HepG2 (cell line): Measurements from ENCODE around the gene METTL1. TPM values are rescaled to one million over a fixed set of nuclear protein-coding genes. Genes with fewer than 3 reads are reported as not detected.

Experiments
- AGO2 ChIP-seq: fragments of 200-400 bp; formaldehyde crosslinking; optimal IDR thresholded peaks from 2 replicates; pipeline ENCODE3; 2017; ENCODE audit warnings: mild to moderate bottlenecking, low read depth, low read length, moderate library complexity
- ASH2L ChIP-seq: fragments of 300-600, 200-600 bp; sonication (generic); IDR thresholded peaks from 2 replicates; pipeline ENCODE4 v1.7.0; 2017; ENCODE audit warnings: low read depth, mild to moderate bottlenecking, moderate library complexity, mixed read lengths, low read length; ENCODE audit not compliant: insufficient read length
- DPF2 ChIP-seq: sonication (generic); formaldehyde crosslinking; IDR thresholded peaks from 2 replicates; pipeline ENCODE4 v1.4.0; 2020; ENCODE audit warnings: mild to moderate bottlenecking, low read depth, missing genetic modification reagents, borderline replicate concordance
- DR1 ChIP-seq: sonication (generic); formaldehyde crosslinking; IDR thresholded peaks from 2 replicates; pipeline ENCODE4 v1.8.0; 2021; ENCODE audit warnings: mild to moderate bottlenecking, missing genetic modification reagents, inconsistent platforms
- ETV5 ChIP-seq: IDR thresholded peaks from 2 replicates; pipeline ENCODE4 v1.6.1; 2018; ENCODE audit warnings: missing biosample characterization, missing genetic modification reagents, inconsistent platforms, borderline replicate concordance
- GABPA ChIP-seq, 2 experiments: IDR thresholded peaks; 2 replicates each; pipeline ENCODE4 v1.6.1; 2011 to 2016; ENCODE audit warnings: low read depth in 2 of 2, low read length in 1 of 2, missing biosample characterization in 1 of 2, missing genetic modification characterization in 1 of 2
- GFI1 ChIP-seq: sonication (generic); formaldehyde crosslinking; IDR thresholded peaks from 2 replicates; pipeline ENCODE4 v1.5.0; 2020; ENCODE audit warnings: missing genetic modification reagents, mild to moderate bottlenecking, borderline replicate concordance
- IKZF4 ChIP-seq: sonication (generic); formaldehyde crosslinking; IDR thresholded peaks from 2 replicates; pipeline ENCODE4 v1.5.1; 2020; ENCODE audit warnings: borderline replicate concordance, mild to moderate bottlenecking, low read depth, missing genetic modification reagents; ENCODE audit errors: not compliant biosample characterization
- IRF2 ChIP-seq: IDR thresholded peaks from 2 replicates; pipeline ENCODE4 v1.6.1; 2018; ENCODE audit warnings: missing genetic modification reagents, missing compliant biosample characterization
- NFKB2 ChIP-seq: sonication (generic); formaldehyde crosslinking; IDR thresholded peaks from 2 replicates; pipeline ENCODE4 v1.4.0; 2020; ENCODE audit warnings: missing genetic modification reagents, borderline replicate concordance
- NR2F2 ChIP-seq: IDR thresholded peaks from 2 replicates; pipeline ENCODE4 v1.6.1; 2012; ENCODE audit warnings: low read depth, inconsistent platforms, borderline replicate concordance
- TOE1 ChIP-seq: sonication (generic); formaldehyde crosslinking; IDR thresholded peaks from 2 replicates; pipeline ENCODE4 v1.4.0; 2020; ENCODE audit warnings: mild to moderate bottlenecking, missing genetic modification reagents
- ZBTB7A ChIP-seq: sonication (generic); formaldehyde crosslinking; IDR thresholded peaks from 2 replicates; pipeline ENCODE4 v1.8.0; 2022; ENCODE audit warnings: mild to moderate bottlenecking, missing genetic modification reagents
- ZFP90 ChIP-seq: sonication (generic); formaldehyde crosslinking; IDR thresholded peaks from 2 replicates; pipeline ENCODE4 v1.8.0; 2022; ENCODE audit warnings: missing genetic modification reagents, mild to moderate bottlenecking, inconsistent platforms, borderline replicate concordance
- ZNF441 ChIP-seq: sonication (generic); formaldehyde crosslinking; IDR thresholded peaks from 2 replicates; pipeline ENCODE4 v1.7.0; 2021; ENCODE audit warnings: missing genetic modification reagents, borderline replicate concordance
- ZNF644 ChIP-seq: IDR thresholded peaks from 2 replicates; pipeline ENCODE4 v1.6.1; 2016; ENCODE audit warnings: low read depth
- ZNF747 ChIP-seq: sonication (generic); formaldehyde crosslinking; IDR thresholded peaks from 2 replicates; pipeline ENCODE4 v1.8.1; 2023; ENCODE audit warnings: missing genetic modification reagents, mild to moderate bottlenecking, borderline replicate concordance
- ZSCAN29 ChIP-seq: sonication (generic); formaldehyde crosslinking; conservative IDR thresholded peaks from 2 replicates; pipeline ENCODE4 v1.4.0; 2020; ENCODE audit warnings: mild to moderate bottlenecking, missing genetic modification reagents
- ZSCAN30 ChIP-seq: sonication (generic); formaldehyde crosslinking; IDR thresholded peaks from 2 replicates; pipeline ENCODE4 v1.5.0; 2020; ENCODE audit warnings: mild to moderate bottlenecking, missing genetic modification reagents
- polyA plus RNA-seq, 8 experiments: library from polyadenylated mRNA; depleted of rRNA in 3 of 8; stranded (reverse) in 7 of 8; unstranded in 1 of 8; fragments of >200 nt; fragmentation: Illumina TruSeq in 4 of 8; extraction: Trizol in 4 of 8; gene quantifications; 2 replicates each; pipeline versions ENCODE4 v1.2.1 to v1.2.3, GENCODE V29; 2011 to 2016; ENCODE audit warnings: low read depth in 4 of 8, missing spikeins in 1 of 8, mixed read lengths in 1 of 8; ENCODE audit not compliant: insufficient read depth in 1 of 8
- total RNA-seq, 5 experiments: library from RNA; depleted of rRNA; stranded (reverse); fragments of >200 nt; fragmentation: Illumina TruSeq; extraction: Trizol; gene quantifications; 2 replicates each; pipeline ENCODE4 v1.2.3, GENCODE V29; 2016; ENCODE audit warnings: low read depth in 1 of 5
- TF ChIP-seq, protein P1 (sequence below): sonication (generic); formaldehyde crosslinking; IDR thresholded peaks from 2 replicates; pipeline ENCODE4 v1.5.0; 2020; ENCODE audit warnings: mild to moderate bottlenecking, low read depth, missing genetic modification reagents, borderline replicate concordance
- TF ChIP-seq, protein P2 (sequence below): sonication (generic); formaldehyde crosslinking; IDR thresholded peaks from 2 replicates; pipeline ENCODE4 v1.8.0; 2022; ENCODE audit warnings: missing genetic modification reagents, low read depth, mild to moderate bottlenecking, borderline replicate concordance
- TF ChIP-seq, protein P3 (sequence below): sonication (generic); formaldehyde crosslinking; IDR thresholded peaks from 2 replicates; pipeline ENCODE4 v1.8.0; 2022; ENCODE audit warnings: mild to moderate bottlenecking, missing genetic modification reagents
- TF ChIP-seq, protein P4 (sequence below): sonication (generic); formaldehyde crosslinking; IDR thresholded peaks from 2 replicates; pipeline ENCODE4 v1.4.0; 2020; ENCODE audit warnings: low read depth, missing genetic modification reagents

The METTL1 gene
- total and polyA plus RNA-seq, 2 of the 13 experiments (the other 11 are each of a cell fraction or from before 2014, with no cell fraction given), result 34.7 to 36.9 TPM

DNA sequence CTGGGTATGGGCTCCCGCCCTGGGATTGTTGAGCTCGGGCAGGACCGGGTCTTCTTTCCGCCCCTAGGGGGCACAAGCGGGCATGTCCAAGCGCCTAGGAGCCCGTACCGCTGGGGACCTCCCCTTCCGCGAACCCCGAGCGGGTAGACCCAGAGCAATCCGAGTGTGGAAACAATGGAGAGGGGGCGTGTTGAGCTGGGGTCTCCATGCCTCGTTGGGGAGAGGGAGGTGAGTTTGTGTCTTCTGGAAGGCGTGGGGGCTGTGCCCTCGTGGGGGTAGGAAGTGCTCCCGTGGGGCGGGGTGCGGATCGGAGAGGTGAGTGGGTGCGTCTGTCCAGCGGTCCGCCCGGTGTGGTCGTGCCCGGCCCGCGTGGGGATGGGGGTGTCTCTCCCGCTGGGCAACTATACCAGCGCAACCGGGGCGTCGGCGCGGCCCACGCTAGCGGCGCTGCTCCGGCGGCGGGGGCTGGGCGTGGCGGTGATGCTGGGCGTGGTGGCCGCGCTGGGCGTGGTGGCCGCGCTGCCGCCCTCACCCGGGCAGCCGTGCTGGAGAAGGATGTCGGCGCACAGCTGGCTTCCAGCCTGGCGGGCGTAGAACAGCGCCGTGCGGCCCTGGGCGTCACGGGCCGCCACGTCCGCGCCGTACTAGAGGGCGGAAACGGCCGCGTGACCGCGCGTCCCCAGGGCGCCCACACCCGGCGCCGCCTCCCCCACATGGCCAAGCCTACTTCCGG, 45.6 kb downstream of the METTL1 start (continued):
- TF ChIP-seq ASH2L, result peak; percentile 62
- peak; percentile 33 for TF ChIP-seq AGO2
- TF ChIP-seq DPF2, result no peak
- peak; percentile 65; the same call in 1 of the 2 replicates for TF ChIP-seq ZBTB7A (CRISPR knock-in tag)
- TF ChIP-seq TOE1 (CRISPR knock-in tag), result no peak
- no peak for TF ChIP-seq ZNF441 (CRISPR knock-in tag)
- TF ChIP-seq, protein P1, sequence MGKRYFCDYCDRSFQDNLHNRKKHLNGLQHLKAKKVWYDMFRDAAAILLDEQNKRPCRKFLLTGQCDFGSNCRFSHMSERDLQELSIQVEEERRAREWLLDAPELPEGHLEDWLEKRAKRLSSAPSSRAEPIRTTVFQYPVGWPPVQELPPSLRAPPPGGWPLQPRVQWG (CRISPR knock-in tag), result no peak
- TF ChIP-seq DR1, result no peak; the same call in 1 of the 2 replicates
- TF ChIP-seq, protein P2, sequence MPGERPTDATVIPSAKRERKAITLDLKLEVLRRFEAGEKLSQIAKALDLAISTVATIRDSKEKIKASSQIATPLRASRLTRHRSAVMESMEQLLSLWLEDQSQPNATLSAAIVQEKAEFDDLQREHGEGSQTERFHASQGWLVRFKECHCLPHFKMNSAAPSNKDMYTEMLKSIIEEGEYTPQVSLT (CRISPR knock-in tag), result no peak
- 0 out of 2 replicates have a peak, but pooled peaks have one; percentile 9 for TF ChIP-seq ETV5
- no peak for TF ChIP-seq NR2F2
- TF ChIP-seq GABPA (IDR thresholded peaks at IDR 0.05; ENCODE audit: low read depth, low read length), result no peak
- TF ChIP-seq GABPA (CRISPR knock-in tag; IDR thresholded peaks at IDR 0.05; ENCODE audit: low read depth), result peak; percentile 27
- no peak for TF ChIP-seq ZNF747
- peak; percentile 58; the same call in 1 of the 2 replicates for TF ChIP-seq NFKB2 (CRISPR knock-in tag)
- TF ChIP-seq ZSCAN30 (CRISPR knock-in tag), result no peak
- no peak for TF ChIP-seq ZNF644 (CRISPR knock-in tag)
- TF ChIP-seq IRF2 (CRISPR knock-in tag), result peak; percentile 41; the same call in 1 of the 2 replicates
- TF ChIP-seq, protein P3, sequence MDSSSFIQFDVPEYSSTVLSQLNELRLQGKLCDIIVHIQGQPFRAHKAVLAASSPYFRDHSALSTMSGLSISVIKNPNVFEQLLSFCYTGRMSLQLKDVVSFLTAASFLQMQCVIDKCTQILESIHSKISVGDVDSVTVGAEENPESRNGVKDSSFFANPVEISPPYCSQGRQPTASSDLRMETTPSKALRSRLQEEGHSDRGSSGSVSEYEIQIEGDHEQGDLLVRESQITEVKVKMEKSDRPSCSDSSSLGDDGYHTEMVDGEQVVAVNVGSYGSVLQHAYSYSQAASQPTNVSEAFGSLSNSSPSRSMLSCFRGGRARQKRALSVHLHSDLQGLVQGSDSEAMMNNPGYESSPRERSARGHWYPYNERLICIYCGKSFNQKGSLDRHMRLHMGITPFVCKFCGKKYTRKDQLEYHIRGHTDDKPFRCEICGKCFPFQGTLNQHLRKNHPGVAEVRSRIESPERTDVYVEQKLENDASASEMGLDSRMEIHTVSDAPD (CRISPR knock-in tag), result no peak
- no peak for TF ChIP-seq IKZF4 (CRISPR knock-in tag)
- no peak for TF ChIP-seq ZSCAN29 (CRISPR knock-in tag)
- no peak for TF ChIP-seq GFI1 (CRISPR knock-in tag)
- TF ChIP-seq ZFP90 (CRISPR knock-in tag), result peak; percentile 38; the same call in 1 of the 2 replicates
- TF ChIP-seq, protein P4, sequence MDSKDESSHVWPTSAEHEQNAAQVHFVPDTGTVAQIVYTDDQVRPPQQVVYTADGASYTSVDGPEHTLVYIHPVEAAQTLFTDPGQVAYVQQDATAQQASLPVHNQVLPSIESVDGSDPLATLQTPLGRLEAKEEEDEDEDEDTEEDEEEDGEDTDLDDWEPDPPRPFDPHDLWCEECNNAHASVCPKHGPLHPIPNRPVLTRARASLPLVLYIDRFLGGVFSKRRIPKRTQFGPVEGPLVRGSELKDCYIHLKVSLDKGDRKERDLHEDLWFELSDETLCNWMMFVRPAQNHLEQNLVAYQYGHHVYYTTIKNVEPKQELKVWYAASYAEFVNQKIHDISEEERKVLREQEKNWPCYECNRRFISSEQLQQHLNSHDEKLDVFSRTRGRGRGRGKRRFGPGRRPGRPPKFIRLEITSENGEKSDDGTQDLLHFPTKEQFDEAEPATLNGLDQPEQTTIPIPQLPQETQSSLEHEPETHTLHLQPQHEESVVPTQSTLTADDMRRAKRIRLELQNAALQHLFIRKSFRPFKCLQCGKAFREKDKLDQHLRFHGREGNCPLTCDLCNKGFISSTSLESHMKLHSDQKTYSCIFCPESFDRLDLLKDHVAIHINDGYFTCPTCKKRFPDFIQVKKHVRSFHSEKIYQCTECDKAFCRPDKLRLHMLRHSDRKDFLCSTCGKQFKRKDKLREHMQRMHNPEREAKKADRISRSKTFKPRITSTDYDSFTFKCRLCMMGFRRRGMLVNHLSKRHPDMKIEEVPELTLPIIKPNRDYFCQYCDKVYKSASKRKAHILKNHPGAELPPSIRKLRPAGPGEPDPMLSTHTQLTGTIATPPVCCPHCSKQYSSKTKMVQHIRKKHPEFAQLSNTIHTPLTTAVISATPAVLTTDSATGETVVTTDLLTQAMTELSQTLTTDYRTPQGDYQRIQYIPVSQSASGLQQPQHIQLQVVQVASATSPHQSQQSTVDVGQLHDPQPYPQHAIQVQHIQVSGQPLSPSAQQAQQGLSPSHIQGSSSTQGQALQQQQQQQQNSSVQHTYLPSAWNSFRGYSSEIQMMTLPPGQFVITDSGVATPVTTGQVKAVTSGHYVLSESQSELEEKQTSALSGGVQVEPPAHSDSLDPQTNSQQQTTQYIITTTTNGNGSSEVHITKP, result no peak
